Liver (tissue), 3 donors: Measurements from ENCODE around the gene TRIM71.
"Not testable (repeated sequence)": the region's sequence is repeated elsewhere in the genome, so short reads cannot be mapped to it uniquely, and the experiment has no call there.

Experiments
- EGR1 ChIP-seq, 2 donors: IDR thresholded peaks; 2 replicates each; pipeline ENCODE4 v1.6.1; 2016 to 2018; ENCODE audit warnings: antibody characterized with exemption in 2 of 2, low read depth in 2 of 2
- FOXA2 ChIP-seq: IDR thresholded peaks from 2 replicates; pipeline ENCODE4 v1.6.1; 2016; ENCODE audit warnings: antibody characterized with exemption
- GABPA ChIP-seq, 2 donors: IDR thresholded peaks in 1 of 2; conservative IDR thresholded peaks in 1 of 2; 2 replicates each; pipeline ENCODE4 v1.6.1; 2016; ENCODE audit warnings: antibody characterized with exemption in 2 of 2, mild to moderate bottlenecking in 1 of 2, moderate library complexity in 1 of 2
- JUND ChIP-seq, 2 donors: IDR thresholded peaks; 2 replicates each; pipeline ENCODE4 v1.6.1; 2016; ENCODE audit warnings: antibody characterized with exemption in 2 of 2
- NR2F2 ChIP-seq: IDR thresholded peaks from 2 replicates; pipeline ENCODE4 v1.6.1; 2016; ENCODE audit warnings: antibody characterized with exemption
- RAD21 ChIP-seq, 2 donors: IDR thresholded peaks; 2 replicates each; pipeline ENCODE4 v1.6.1; 2016; ENCODE audit warnings: antibody characterized with exemption in 2 of 2, mild to moderate bottlenecking in 2 of 2
- RXRA ChIP-seq, 2 donors: IDR thresholded peaks; 2 replicates each; pipeline ENCODE4 v1.6.1; 2017 to 2018; ENCODE audit warnings: antibody characterized with exemption in 2 of 2, mild to moderate bottlenecking in 1 of 2
- SP1 ChIP-seq: IDR thresholded peaks from 2 replicates; pipeline ENCODE4 v1.6.1; 2018; ENCODE audit warnings: antibody characterized with exemption, mild to moderate bottlenecking
- TAF1 ChIP-seq: conservative IDR thresholded peaks from 2 replicates; pipeline ENCODE4 v1.6.1; 2016; ENCODE audit warnings: antibody characterized with exemption, mild to moderate bottlenecking
- TF ChIP-seq, protein P1 (sequence below): IDR thresholded peaks from 2 replicates; pipeline ENCODE4 v1.6.1; 2016; ENCODE audit warnings: antibody characterized with exemption
- TF ChIP-seq, protein P2 (sequence below): IDR thresholded peaks from 2 replicates; pipeline ENCODE4 v1.6.1; 2016; ENCODE audit warnings: antibody characterized with exemption
- TF ChIP-seq, protein P3 (sequence below): fragments of 150-350 bp; IDR thresholded peaks from 2 replicates; pipeline ENCODE4 v1.5.1; 2017; ENCODE audit warnings: improper control_type of control experiment, low read depth, low read length; ENCODE audit not compliant: missing input control
- TF ChIP-seq, protein P4 (sequence below): IDR thresholded peaks from 2 replicates; pipeline ENCODE4 v1.6.1; 2016; ENCODE audit warnings: antibody characterized with exemption, mild to moderate bottlenecking
- TF ChIP-seq, protein P5 (sequence below): IDR thresholded peaks from 2 replicates; pipeline ENCODE4 v1.6.1; 2016; ENCODE audit warnings: antibody characterized with exemption
- donor health status: healthy.
- donor health status: healthy.

DNA sequence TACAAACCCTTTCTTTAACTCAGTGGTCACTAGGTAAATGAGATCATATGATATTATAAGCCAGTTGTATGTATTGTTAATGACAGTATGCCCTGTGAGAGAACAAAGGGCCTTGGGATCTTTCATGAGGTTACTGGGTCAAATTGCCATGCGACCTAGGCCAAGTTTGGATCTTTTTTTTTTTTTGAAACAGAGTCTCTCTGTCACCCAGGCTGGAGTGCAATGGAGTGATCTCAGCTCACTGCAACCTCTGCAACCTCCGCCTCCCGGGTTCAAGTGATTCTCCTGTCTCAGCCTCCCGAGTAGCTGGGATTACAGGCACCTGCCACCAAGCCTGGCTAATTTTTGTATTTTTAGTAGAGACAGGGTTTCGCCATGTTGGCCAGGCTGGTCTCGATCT is 27.7 kb downstream of the TRIM71 start:
- TF ChIP-seq SP1; JUND (IDR thresholded peaks at IDR 0.05); TAF1; GABPA (IDR thresholded peaks at IDR 0.05 in 1 of 2, conservative IDR thresholded peaks at IDR 0.05 in 1 of 2); RXRA (IDR thresholded peaks at IDR 0.05); NR2F2; RAD21 (IDR thresholded peaks at IDR 0.05); FOXA2; EGR1 (IDR thresholded peaks at IDR 0.05; ENCODE audit: low read depth in 2 of 2): not testable (repeated sequence)
- TF ChIP-seq, protein P1, sequence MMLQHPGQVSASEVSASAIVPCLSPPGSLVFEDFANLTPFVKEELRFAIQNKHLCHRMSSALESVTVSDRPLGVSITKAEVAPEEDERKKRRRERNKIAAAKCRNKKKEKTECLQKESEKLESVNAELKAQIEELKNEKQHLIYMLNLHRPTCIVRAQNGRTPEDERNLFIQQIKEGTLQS: not testable (repeated sequence)
- TF ChIP-seq, protein P2, sequence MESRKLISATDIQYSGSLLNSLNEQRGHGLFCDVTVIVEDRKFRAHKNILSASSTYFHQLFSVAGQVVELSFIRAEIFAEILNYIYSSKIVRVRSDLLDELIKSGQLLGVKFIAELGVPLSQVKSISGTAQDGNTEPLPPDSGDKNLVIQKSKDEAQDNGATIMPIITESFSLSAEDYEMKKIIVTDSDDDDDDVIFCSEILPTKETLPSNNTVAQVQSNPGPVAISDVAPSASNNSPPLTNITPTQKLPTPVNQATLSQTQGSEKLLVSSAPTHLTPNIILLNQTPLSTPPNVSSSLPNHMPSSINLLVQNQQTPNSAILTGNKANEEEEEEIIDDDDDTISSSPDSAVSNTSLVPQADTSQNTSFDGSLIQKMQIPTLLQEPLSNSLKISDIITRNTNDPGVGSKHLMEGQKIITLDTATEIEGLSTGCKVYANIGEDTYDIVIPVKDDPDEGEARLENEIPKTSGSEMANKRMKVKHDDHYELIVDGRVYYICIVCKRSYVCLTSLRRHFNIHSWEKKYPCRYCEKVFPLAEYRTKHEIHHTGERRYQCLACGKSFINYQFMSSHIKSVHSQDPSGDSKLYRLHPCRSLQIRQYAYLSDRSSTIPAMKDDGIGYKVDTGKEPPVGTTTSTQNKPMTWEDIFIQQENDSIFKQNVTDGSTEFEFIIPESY: not testable (repeated sequence)
- TF ChIP-seq, protein P3, sequence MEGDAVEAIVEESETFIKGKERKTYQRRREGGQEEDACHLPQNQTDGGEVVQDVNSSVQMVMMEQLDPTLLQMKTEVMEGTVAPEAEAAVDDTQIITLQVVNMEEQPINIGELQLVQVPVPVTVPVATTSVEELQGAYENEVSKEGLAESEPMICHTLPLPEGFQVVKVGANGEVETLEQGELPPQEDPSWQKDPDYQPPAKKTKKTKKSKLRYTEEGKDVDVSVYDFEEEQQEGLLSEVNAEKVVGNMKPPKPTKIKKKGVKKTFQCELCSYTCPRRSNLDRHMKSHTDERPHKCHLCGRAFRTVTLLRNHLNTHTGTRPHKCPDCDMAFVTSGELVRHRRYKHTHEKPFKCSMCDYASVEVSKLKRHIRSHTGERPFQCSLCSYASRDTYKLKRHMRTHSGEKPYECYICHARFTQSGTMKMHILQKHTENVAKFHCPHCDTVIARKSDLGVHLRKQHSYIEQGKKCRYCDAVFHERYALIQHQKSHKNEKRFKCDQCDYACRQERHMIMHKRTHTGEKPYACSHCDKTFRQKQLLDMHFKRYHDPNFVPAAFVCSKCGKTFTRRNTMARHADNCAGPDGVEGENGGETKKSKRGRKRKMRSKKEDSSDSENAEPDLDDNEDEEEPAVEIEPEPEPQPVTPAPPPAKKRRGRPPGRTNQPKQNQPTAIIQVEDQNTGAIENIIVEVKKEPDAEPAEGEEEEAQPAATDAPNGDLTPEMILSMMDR: not testable (repeated sequence)
- TF ChIP-seq, protein P4, sequence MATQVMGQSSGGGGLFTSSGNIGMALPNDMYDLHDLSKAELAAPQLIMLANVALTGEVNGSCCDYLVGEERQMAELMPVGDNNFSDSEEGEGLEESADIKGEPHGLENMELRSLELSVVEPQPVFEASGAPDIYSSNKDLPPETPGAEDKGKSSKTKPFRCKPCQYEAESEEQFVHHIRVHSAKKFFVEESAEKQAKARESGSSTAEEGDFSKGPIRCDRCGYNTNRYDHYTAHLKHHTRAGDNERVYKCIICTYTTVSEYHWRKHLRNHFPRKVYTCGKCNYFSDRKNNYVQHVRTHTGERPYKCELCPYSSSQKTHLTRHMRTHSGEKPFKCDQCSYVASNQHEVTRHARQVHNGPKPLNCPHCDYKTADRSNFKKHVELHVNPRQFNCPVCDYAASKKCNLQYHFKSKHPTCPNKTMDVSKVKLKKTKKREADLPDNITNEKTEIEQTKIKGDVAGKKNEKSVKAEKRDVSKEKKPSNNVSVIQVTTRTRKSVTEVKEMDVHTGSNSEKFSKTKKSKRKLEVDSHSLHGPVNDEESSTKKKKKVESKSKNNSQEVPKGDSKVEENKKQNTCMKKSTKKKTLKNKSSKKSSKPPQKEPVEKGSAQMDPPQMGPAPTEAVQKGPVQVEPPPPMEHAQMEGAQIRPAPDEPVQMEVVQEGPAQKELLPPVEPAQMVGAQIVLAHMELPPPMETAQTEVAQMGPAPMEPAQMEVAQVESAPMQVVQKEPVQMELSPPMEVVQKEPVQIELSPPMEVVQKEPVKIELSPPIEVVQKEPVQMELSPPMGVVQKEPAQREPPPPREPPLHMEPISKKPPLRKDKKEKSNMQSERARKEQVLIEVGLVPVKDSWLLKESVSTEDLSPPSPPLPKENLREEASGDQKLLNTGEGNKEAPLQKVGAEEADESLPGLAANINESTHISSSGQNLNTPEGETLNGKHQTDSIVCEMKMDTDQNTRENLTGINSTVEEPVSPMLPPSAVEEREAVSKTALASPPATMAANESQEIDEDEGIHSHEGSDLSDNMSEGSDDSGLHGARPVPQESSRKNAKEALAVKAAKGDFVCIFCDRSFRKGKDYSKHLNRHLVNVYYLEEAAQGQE: not testable (repeated sequence)
- TF ChIP-seq, protein P5, sequence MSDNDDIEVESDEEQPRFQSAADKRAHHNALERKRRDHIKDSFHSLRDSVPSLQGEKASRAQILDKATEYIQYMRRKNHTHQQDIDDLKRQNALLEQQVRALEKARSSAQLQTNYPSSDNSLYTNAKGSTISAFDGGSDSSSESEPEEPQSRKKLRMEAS: not testable (repeated sequence)
